NCI-H187 (cell line): Measurements from ENCODE around the gene LLGL2.

Experiments used
- DNase-seq, 2 experiments: peaks; one replicate each; lab custom pipeline; 2025; lab: John Stamatoyannopoulos, UW

Gene LLGL2

GRCh38 chr17:75616521-75617122 lies 91.1 kb downstream of the LLGL2 start:
- no peak for DNase-seq

DNA sequence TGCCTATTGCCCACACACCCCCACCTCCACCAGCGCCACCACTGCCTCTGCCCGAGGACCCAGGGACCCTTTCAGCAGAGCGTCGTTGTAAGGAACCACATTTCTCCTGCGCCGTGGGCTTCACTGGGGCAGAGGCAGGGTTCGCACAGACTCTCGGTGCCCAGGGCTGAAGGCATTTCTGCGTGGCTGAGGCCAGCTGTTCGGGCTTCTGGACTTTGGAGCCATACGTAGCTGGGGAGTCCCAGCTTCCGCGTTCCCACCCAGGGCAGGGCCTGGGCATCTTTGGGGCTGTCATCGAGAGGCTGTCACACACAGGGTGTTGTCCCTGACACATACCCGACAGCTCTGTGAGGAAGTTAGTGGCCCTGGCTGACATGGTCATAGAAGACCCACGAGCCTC lies 91.7 kb downstream of the LLGL2 start:
- DNase-seq, result no peak

GRCh38 chr17:75617675-75618074 lies 92.2 kb downstream of the LLGL2 start:
- DNase-seq, result no peak

DNA sequence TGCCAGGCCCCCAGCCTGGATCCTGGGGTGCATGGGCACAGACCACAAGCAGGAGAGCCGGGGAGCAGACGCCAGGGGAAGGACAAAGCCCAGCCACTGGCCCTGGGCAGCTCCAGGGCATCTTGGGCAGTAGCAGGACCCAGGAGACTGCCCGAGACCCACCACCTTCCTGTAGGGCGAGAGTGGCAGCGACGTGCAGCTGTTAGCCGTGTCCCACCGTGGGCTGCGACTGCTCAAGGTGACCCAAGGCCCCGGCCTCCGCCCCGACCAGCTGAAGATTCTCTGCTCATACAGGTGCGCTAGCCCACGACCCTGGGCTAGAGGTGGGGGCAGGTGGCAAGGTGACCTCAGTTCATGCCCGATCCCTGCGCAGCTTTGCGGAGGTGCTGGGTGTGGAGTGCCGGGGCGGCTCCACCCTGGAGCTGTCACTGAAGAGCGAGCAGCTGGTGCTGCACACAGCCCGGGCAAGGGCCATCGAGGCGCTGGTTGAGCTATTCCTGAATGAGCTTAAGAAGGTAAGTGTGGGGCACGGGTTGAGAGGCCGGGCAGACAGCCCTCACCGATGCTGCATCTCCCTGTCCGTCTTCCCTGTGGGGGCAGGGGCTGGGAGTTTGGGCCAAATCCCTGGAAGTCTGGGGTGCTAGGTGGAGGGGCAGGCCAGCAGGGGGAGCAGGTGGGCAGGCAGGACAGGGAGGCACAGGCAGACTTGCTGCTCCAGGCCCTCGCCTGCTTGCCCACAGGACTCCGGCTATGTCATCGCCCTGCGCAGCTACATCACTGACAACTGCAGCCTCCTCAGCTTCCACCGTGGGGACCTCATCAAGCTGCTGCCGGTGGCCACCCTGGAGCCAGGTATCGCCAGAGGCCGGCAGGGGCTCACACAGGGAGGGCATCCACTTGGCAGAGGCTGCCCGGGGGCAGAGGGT lies 94.3 kb downstream of the LLGL2 start:
- no peak for DNase-seq

DNA sequence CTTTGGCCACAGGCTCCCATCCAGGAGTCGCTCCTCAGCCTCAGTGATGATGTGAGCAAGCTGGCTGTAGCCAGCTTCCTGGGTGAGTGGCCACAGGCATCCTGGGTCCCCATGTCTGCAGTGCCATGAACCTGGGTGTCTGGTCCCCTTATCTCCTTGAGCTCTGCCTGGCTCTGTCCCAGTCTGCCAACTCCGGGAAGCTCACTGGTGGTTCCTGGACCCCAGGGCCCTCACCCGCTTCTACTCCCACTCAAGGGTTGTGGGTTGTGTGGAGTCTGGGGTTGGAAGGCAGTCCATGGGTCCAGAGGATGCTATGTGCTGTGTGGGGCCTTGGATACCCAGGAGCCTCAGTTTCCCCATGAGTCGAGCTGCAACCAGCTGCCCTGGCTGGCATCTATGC lies 96.0 kb downstream of the LLGL2 start:
- no peak for DNase-seq

- DNase-seq, result no peak
Observed at GRCh38 chr17:75622076-75622475, 96.6 kb downstream of the LLGL2 start.

GRCh38 chr17:75622771-75623273 lies 97.3 kb downstream of the LLGL2 start:
- DNase-seq, result no peak

DNA sequence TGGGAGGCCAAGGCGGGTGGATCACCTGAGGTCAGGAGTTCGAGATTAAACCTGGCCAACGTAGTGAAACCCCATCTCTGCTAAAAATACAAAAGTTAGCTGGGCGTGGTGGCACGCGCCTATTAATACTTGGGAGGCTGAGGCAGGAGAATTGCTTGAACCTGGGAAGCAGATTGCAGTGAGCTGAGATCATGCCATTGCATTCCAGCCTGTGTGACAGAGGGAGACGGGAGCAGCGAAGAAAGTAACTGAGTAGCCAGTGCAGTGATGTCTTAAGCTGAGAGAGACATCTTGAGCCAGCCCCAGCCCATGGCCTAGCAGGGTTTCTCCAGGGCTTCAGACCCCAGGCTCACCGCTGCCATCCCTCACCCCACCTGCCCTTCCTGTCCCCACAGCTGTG lies 97.9 kb downstream of the LLGL2 start:
- no peak for DNase-seq

DNA sequence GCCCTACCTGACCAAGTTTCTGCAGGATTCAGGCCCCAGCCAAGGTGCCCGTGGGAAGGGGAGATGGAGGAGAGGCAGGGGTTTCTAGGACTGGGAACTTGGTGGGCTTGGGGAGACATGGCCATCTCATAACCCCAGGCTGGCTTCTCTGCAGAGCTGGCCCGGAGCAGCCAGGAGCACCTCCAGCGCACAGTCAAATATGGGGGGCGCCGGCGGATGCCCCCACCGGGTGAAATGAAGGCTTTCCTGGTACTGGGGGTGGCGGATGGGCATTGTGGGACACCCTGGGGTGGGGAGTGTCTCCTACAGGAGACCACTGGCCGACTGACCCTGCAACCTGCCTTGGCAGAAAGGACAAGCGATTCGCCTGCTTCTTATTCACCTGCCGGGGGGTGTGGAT lies 98.5 kb downstream of the LLGL2 start:
- DNase-seq, result no peak
